ENCODE results near the gene NR2C2. TPM values are rescaled to one million over a fixed set of nuclear protein-coding genes. Genes with fewer than 3 reads are reported as not detected.

Gene NR2C2
- total and polyA plus RNA-seq, 2 of the 13 experiments (the other 11 are each of a cell fraction or from before 2014, with no cell fraction given): 7.8 to 11.8 TPM

DNA sequence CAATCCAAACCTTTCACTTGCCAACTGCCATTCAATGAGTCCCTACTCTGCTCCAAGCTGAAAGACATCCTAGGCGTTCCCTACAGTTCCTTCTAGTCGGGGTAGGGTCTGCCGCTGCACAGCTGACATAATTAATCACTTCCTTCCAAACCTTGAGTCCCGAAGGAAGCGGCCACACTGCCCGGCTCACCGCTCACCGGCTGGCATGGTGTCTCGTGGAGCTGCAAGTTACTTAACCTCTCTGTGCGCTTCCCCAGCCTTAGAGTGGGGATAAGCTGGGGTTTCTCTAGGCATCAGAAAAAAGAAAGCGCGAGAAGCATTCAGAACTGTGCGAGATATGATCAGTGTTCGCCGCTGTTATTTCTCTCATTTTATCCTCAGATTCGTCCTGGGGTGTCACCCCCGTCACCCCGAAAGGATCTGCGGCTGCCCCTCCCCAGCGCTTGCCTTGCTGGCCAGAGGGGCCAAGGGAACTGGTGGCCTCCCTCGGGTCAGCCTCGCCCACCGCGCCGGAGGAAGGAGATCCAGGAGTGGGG lies 117.0 kb downstream of the NR2C2 start (continued):
- TF ChIP-seq, protein P1, sequence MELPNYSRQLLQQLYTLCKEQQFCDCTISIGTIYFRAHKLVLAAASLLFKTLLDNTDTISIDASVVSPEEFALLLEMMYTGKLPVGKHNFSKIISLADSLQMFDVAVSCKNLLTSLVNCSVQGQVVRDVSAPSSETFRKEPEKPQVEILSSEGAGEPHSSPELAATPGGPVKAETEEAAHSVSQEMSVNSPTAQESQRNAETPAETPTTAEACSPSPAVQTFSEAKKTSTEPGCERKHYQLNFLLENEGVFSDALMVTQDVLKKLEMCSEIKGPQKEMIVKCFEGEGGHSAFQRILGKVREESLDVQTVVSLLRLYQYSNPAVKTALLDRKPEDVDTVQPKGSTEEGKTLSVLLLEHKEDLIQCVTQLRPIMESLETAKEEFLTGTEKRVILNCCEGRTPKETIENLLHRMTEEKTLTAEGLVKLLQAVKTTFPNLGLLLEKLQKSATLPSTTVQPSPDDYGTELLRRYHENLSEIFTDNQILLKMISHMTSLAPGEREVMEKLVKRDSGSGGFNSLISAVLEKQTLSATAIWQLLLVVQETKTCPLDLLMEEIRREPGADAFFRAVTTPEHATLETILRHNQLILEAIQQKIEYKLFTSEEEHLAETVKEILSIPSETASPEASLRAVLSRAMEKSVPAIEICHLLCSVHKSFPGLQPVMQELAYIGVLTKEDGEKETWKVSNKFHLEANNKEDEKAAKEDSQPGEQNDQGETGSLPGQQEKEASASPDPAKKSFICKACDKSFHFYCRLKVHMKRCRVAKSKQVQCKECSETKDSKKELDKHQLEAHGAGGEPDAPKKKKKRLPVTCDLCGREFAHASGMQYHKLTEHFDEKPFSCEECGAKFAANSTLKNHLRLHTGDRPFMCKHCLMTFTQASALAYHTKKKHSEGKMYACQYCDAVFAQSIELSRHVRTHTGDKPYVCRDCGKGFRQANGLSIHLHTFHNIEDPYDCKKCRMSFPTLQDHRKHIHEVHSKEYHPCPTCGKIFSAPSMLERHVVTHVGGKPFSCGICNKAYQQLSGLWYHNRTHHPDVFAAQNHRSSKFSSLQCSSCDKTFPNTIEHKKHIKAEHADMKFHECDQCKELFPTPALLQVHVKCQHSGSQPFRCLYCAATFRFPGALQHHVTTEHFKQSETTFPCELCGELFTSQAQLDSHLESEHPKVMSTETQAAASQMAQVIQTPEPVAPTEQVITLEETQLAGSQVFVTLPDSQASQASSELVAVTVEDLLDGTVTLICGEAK (IDR thresholded peaks at IDR 0.05): no peak
- TF ChIP-seq, protein P1 (CRISPR knock-in tag; IDR thresholded peaks at IDR 0.05): no peak
- TF ChIP-seq HIVEP1 (CRISPR knock-in tag; IDR thresholded peaks at IDR 0.05) (0 out of 2 replicates have a peak, but pooled peaks have one; percentile 9), TAF15 (IDR thresholded peaks at IDR 0.05; ENCODE audit: low read depth, low read length, poor library complexity, severe bottlenecking) (no peak), MED8 (CRISPR knock-in tag; IDR thresholded peaks at IDR 0.05; ENCODE audit: insufficient replicate concordance) (peak; percentile 6), MZF1 (CRISPR knock-in tag; IDR thresholded peaks at IDR 0.05; ENCODE audit: borderline replicate concordance) (no peak), ZNF768 (CRISPR knock-in tag; IDR thresholded peaks at IDR 0.05) (peak; percentile 80; the same call in 1 of the 2 replicates), KLF16 (CRISPR knock-in tag; IDR thresholded peaks at IDR 0.05) (no peak)
- TF ChIP-seq, protein P2, sequence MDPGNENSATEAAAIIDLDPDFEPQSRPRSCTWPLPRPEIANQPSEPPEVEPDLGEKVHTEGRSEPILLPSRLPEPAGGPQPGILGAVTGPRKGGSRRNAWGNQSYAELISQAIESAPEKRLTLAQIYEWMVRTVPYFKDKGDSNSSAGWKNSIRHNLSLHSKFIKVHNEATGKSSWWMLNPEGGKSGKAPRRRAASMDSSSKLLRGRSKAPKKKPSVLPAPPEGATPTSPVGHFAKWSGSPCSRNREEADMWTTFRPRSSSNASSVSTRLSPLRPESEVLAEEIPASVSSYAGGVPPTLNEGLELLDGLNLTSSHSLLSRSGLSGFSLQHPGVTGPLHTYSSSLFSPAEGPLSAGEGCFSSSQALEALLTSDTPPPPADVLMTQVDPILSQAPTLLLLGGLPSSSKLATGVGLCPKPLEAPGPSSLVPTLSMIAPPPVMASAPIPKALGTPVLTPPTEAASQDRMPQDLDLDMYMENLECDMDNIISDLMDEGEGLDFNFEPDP (CRISPR knock-in tag; conservative IDR thresholded peaks at IDR 0.05): 0 out of 2 replicates have a peak, but pooled peaks have one; percentile 52
